ENCODE results near the gene URGCP.

DNA sequence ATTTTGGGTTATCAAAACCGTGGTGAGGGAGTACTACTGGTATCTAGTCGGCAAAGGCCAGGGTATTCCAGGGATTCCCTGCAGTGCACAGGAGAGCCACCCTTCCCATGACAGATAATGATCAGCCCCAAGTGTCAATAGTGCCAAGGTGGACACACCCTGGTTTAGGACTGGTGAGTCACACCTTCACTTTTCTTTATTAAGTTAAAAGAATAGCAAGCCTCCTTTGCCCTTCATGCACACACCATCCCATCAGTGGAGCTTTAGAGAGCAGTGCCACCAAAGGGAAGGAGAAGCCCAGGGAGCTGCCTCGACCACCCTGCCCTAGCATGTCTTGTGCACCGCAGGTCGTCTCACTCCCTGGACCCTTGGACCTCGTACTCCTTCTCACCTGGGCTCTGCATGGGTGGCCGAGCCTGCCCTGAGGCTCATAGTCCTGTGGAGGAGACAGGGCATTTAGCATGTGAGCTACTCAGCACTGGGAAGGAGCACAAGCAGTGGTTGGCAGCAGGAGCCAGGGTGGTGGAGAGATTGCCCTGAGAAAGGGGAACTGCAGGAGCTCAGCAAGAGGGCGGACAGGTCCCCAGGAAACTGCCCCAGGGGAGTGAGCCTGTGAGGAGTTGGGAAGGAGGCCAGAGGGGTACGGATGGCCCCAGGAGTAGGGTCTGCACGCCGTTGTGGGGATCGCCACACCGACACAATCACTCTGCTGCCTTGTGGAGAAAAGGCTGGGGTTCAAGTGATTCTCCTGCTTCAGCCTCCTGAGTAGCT, 37.2 kb upstream of the URGCP start:
- no peak for TF ChIP-seq EZH2phosphoT487 (IDR thresholded peaks at IDR 0.05; ENCODE audit: borderline replicate concordance, low read length)
- TF ChIP-seq, protein P1, sequence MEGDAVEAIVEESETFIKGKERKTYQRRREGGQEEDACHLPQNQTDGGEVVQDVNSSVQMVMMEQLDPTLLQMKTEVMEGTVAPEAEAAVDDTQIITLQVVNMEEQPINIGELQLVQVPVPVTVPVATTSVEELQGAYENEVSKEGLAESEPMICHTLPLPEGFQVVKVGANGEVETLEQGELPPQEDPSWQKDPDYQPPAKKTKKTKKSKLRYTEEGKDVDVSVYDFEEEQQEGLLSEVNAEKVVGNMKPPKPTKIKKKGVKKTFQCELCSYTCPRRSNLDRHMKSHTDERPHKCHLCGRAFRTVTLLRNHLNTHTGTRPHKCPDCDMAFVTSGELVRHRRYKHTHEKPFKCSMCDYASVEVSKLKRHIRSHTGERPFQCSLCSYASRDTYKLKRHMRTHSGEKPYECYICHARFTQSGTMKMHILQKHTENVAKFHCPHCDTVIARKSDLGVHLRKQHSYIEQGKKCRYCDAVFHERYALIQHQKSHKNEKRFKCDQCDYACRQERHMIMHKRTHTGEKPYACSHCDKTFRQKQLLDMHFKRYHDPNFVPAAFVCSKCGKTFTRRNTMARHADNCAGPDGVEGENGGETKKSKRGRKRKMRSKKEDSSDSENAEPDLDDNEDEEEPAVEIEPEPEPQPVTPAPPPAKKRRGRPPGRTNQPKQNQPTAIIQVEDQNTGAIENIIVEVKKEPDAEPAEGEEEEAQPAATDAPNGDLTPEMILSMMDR (conservative IDR thresholded peaks at IDR 0.05; ENCODE audit: low read depth, low read length) = no peak
